Measurements from ENCODE around the gene HEXB. TPM values are rescaled to one million over a fixed set of nuclear protein-coding genes. Genes with fewer than 3 reads are reported as not detected.

HEXB gene
- total and polyA plus RNA-seq, 2 of the 8 experiments (the other 6 are each of a cell fraction or from before 2014, with no cell fraction given): 39.7 to 69.2 TPM

DNA sequence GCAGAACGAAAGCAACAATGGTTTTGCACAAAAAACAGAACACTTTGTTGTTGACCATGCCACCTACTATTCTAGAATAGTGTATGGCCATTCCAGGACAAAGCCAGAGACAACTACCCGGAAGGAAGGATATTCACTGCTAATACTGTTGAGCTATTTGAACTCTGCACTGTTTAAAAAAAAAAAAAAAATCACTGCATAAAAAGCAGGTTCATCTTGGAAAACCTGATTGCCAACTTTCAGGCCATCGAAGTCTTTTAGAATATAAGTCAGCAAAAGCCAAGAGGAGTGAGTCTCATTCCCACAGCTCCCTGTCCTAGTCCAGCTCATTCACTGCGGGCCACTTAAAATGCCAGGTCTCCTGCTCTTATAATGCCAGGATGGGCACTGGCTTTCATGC, 48.5 kb upstream of the HEXB start (continued):
- TF ChIP-seq, protein P1, sequence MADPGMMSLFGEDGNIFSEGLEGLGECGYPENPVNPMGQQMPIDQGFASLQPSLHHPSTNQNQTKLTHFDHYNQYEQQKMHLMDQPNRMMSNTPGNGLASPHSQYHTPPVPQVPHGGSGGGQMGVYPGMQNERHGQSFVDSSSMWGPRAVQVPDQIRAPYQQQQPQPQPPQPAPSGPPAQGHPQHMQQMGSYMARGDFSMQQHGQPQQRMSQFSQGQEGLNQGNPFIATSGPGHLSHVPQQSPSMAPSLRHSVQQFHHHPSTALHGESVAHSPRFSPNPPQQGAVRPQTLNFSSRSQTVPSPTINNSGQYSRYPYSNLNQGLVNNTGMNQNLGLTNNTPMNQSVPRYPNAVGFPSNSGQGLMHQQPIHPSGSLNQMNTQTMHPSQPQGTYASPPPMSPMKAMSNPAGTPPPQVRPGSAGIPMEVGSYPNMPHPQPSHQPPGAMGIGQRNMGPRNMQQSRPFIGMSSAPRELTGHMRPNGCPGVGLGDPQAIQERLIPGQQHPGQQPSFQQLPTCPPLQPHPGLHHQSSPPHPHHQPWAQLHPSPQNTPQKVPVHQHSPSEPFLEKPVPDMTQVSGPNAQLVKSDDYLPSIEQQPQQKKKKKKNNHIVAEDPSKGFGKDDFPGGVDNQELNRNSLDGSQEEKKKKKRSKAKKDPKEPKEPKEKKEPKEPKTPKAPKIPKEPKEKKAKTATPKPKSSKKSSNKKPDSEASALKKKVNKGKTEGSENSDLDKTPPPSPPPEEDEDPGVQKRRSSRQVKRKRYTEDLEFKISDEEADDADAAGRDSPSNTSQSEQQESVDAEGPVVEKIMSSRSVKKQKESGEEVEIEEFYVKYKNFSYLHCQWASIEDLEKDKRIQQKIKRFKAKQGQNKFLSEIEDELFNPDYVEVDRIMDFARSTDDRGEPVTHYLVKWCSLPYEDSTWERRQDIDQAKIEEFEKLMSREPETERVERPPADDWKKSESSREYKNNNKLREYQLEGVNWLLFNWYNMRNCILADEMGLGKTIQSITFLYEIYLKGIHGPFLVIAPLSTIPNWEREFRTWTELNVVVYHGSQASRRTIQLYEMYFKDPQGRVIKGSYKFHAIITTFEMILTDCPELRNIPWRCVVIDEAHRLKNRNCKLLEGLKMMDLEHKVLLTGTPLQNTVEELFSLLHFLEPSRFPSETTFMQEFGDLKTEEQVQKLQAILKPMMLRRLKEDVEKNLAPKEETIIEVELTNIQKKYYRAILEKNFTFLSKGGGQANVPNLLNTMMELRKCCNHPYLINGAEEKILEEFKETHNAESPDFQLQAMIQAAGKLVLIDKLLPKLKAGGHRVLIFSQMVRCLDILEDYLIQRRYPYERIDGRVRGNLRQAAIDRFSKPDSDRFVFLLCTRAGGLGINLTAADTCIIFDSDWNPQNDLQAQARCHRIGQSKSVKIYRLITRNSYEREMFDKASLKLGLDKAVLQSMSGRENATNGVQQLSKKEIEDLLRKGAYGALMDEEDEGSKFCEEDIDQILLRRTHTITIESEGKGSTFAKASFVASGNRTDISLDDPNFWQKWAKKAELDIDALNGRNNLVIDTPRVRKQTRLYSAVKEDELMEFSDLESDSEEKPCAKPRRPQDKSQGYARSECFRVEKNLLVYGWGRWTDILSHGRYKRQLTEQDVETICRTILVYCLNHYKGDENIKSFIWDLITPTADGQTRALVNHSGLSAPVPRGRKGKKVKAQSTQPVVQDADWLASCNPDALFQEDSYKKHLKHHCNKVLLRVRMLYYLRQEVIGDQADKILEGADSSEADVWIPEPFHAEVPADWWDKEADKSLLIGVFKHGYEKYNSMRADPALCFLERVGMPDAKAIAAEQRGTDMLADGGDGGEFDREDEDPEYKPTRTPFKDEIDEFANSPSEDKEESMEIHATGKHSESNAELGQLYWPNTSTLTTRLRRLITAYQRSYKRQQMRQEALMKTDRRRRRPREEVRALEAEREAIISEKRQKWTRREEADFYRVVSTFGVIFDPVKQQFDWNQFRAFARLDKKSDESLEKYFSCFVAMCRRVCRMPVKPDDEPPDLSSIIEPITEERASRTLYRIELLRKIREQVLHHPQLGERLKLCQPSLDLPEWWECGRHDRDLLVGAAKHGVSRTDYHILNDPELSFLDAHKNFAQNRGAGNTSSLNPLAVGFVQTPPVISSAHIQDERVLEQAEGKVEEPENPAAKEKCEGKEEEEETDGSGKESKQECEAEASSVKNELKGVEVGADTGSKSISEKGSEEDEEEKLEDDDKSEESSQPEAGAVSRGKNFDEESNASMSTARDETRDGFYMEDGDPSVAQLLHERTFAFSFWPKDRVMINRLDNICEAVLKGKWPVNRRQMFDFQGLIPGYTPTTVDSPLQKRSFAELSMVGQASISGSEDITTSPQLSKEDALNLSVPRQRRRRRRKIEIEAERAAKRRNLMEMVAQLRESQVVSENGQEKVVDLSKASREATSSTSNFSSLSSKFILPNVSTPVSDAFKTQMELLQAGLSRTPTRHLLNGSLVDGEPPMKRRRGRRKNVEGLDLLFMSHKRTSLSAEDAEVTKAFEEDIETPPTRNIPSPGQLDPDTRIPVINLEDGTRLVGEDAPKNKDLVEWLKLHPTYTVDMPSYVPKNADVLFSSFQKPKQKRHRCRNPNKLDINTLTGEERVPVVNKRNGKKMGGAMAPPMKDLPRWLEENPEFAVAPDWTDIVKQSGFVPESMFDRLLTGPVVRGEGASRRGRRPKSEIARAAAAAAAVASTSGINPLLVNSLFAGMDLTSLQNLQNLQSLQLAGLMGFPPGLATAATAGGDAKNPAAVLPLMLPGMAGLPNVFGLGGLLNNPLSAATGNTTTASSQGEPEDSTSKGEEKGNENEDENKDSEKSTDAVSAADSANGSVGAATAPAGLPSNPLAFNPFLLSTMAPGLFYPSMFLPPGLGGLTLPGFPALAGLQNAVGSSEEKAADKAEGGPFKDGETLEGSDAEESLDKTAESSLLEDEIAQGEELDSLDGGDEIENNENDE (IDR thresholded peaks at IDR 0.05; ENCODE audit: insufficient replicate concordance, low read length): no peak
- TF ChIP-seq CTBP2 (IDR thresholded peaks at IDR 0.05; ENCODE audit: borderline replicate concordance, insufficient read depth, insufficient read length, low read length): no peak
- TF ChIP-seq TBP (IDR thresholded peaks at IDR 0.05; ENCODE audit: low read depth, low read length): no peak
- no peak for TF ChIP-seq SIN3A (conservative IDR thresholded peaks at IDR 0.05 in 1 of 2, IDR thresholded peaks at IDR 0.05 in 1 of 2; ENCODE audit: low read depth in 1 of 2, low read length in 2 of 2)
- TF ChIP-seq POLR2A (IDR thresholded peaks at IDR 0.05; ENCODE audit: control extremely low read depth in 1 of 2, low read depth in 2 of 2, low read length in 2 of 2): no peak
- no peak for TF ChIP-seq TCF12 (IDR thresholded peaks at IDR 0.05; ENCODE audit: low read depth, low read length)
